HG03196 (cell line): Measurements from ENCODE around the gene TFPI.

Experiments used
- ATAC-seq: cut with Tn5 transposase; IDR thresholded peaks from one replicate; pipeline ENCODE4 v1.9.1; 2021; ENCODE audit not compliant: unreplicated experiment

Gene TFPI

DNA sequence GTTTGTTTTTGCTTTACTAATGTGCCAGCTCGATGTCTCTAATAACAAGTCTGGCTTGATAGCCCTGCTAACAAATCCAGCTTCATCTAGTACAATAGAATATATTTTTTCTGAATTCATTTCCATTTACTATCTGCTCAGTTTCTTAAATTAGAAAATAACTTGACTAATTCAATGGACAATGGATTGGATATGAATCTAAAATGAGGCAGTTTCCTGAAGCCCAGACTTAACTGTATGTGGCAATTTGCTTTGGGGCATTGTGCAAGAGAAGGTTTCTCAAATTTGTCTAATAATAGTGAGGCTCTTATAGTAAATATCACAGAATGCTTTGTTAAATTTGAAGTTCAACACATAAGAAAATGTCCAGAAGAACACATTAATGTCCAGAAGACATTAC is 132.0 kb downstream of the TFPI start:
- no peak for ATAC-seq

DNA sequence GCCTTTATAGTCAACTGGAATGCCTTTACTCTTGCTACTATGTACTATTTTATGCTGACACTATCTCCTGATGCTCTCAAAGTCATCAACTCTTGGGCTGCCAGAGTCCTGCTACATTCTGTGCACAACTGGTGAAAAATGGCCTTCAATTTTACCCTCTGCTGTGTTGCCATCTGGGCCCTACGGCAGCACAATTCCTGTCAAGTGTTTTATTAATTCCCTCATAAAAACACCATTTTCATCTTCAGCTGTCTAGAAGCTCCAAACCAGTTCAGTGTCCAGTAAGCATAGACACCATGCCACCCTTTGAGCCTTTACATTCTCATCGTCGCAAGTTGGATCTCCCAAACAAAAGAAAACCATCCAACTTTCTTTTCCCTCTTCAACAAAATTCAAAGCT is 132.7 kb downstream of the TFPI start:
- ATAC-seq = no peak

DNA sequence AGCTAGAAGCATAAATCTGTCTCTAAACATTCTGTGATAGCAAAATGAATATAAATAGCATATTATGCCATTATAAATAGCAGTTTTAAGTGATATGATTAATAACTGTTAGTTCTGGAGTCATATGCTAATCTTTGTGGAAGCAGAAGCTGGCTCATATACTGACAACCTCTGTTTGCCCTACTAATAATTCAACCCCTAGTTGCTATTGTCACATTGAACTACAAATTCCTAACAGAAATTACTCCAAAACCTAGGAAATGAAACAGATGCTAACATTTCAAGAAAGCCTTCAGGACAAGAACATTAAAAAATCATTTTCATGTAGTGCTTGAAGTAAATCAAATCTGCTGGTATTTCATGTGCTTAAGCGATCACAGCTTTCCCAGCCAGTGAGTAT is 134.4 kb downstream of the TFPI start:
- ATAC-seq = no peak

DNA sequence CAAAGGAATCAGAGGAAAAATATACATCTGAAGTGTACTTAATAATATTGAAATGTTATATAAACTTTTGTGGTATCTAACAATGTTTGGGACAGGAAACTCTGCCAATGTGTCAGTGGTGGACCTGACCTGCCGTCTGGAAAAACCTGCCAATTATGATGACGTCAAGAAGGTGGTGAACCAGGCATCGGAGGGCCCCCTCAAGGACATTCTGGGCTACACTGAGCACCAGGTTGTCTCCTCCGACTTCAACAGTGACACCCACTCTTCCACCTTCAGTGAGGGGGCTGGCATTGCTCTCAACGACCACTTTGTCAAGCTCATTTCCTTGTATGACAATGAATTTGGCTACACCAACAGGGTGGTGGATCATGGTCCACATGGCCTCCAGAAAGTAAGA is 138.8 kb downstream of the TFPI start:
- no peak for ATAC-seq
